Activated T-cell treated with anti-CD3 and anti-CD28 coated beads, Interleukin-2, amount 50 U/mL, for 4 hours (primary cell): Measurements from ENCODE around the gene FOSL1. TPM values are rescaled to one million over a fixed set of nuclear protein-coding genes. Genes with fewer than 3 reads are reported as not detected.

Experiments
- ATAC-seq, 2 donors: fragments of 200-7000 bp; cut with Tn5 transposase; one replicate each; pipeline ENCODE4 v1.10.0; 2021
- DNase-seq: peaks from one replicate; pipeline ENCODE4 v3.0.0-alpha.2; 2020
- H3K27me3 Mint-ChIP-seq: one replicate; pipeline ENCODE4 v1.8.0; 2021; ENCODE audit warnings: low read depth, mixed read lengths
- H3K36me3 Mint-ChIP-seq: one replicate; pipeline ENCODE4 v1.8.0; 2022; ENCODE audit warnings: mixed read lengths; ENCODE audit not compliant: insufficient read depth
- H3K4me1 Mint-ChIP-seq: one replicate; pipeline ENCODE4 v1.8.0; 2021; ENCODE audit warnings: low read depth, mixed read lengths
- H3K4me3 Mint-ChIP-seq: one replicate; pipeline ENCODE4 v1.8.0; 2021; ENCODE audit warnings: mild to moderate bottlenecking, moderate library complexity, mixed read lengths
- H3K9me3 Mint-ChIP-seq: one replicate; pipeline ENCODE4 v1.8.0; 2021; ENCODE audit warnings: mixed read lengths
- total RNA-seq, 3 donors: library from RNA; stranded (reverse); gene quantifications; one replicate each; pipeline ENCODE4 v1.2.1, GENCODE V29; 2021

The FOSL1 gene
- total RNA-seq, 3 donors from 2014 or later: 75.6 to 77.2 (median 76.9) TPM

- Mint-ChIP-seq H3K4me1 (peaks cover 34% of the 10 kb centered on the region), H3K9me3 (no peaks in the 10 kb centered on the region), H3K27me3 (peaks cover 3% of the 10 kb centered on the region), H3K36me3 (no peaks in the 10 kb centered on the region), H3K4me3 (no peak overlapping the region)
- DNase-seq: no peak
- no peak for ATAC-seq
These were observed 15.6 kb upstream of the FOSL1 start for GRCh38 chr11:65915821-65916251.

GRCh38 chr11:65915101-65915820 lies 15.1 kb upstream of the FOSL1 start:
- ATAC-seq (no peak), DNase-seq (no peak)
- Mint-ChIP-seq H3K36me3 (no peaks in the 10 kb centered on the region), H3K4me3 (no peak overlapping the region), H3K4me1 (peaks cover 29% of the 10 kb centered on the region), H3K9me3 (no peaks in the 10 kb centered on the region), H3K27me3 (peaks cover 3% of the 10 kb centered on the region)

- ATAC-seq (no peak), DNase-seq (no peak)
- Mint-ChIP-seq H3K4me3 (no peak overlapping the region), H3K27me3 (peaks cover 11% of the 10 kb centered on the region), H3K4me1 (peaks cover 27% of the 10 kb centered on the region), H3K9me3 (no peaks in the 10 kb centered on the region), H3K36me3 (no peaks in the 10 kb centered on the region)
These were observed 12.7 kb upstream of the FOSL1 start for GRCh38 chr11:65912845-65913244.

- ATAC-seq (no peak), DNase-seq (no peak)
- H3K27me3 Mint-ChIP-seq: peaks cover 12% of the 10 kb centered on the region
- H3K36me3 Mint-ChIP-seq: no peaks in the 10 kb centered on the region
- peaks cover 22% of the 10 kb centered on the region for H3K4me1 Mint-ChIP-seq
- no peaks in the 10 kb centered on the region for H3K9me3 Mint-ChIP-seq
- no peak overlapping the region for H3K4me3 Mint-ChIP-seq
These were observed 11.7 kb upstream of the FOSL1 start for GRCh38 chr11:65911682-65912568.

- H3K9me3 Mint-ChIP-seq: no peaks in the 10 kb centered on the region
- peaks cover 6% of the 10 kb centered on the region for H3K4me1 Mint-ChIP-seq
- H3K36me3 Mint-ChIP-seq: no peaks in the 10 kb centered on the region
- H3K27me3 Mint-ChIP-seq: peaks cover 17% of the 10 kb centered on the region
- H3K4me3 Mint-ChIP-seq: no peak overlapping the region
- DNase-seq (no peak), ATAC-seq (no peak)
These were observed 7.7 kb upstream of the FOSL1 start for GRCh38 chr11:65907878-65908277.

- Mint-ChIP-seq H3K9me3 (no peaks in the 10 kb centered on the region), H3K27me3 (peaks cover 16% of the 10 kb centered on the region), H3K4me3 (no peak overlapping the region), H3K36me3 (no peaks in the 10 kb centered on the region), H3K4me1 (peaks cover 12% of the 10 kb centered on the region)
- DNase-seq (no peak), ATAC-seq (no peak)
These were observed 6.4 kb upstream of the FOSL1 start for GRCh38 chr11:65906602-65907001.

- Mint-ChIP-seq H3K36me3 (peaks cover 3% of the 10 kb centered on the region), H3K4me3 (no peak overlapping the region)
- no peak for ATAC-seq
These were observed 3.5 kb upstream of the FOSL1 start for GRCh38 chr11:65903715-65904114.

GRCh38 chr11:65903068-65903481 lies 2.9 kb upstream of the FOSL1 start:
- no peak for DNase-seq
- peaks cover 15% of the 10 kb centered on the region for H3K4me1 Mint-ChIP-seq

More at GRCh38 chr11:65903715-65904114, 3.5 kb upstream of the FOSL1 start:
- H3K4me1 Mint-ChIP-seq: peaks cover 11% of the 10 kb centered on the region
- H3K9me3 Mint-ChIP-seq: no peaks in the 10 kb centered on the region
- peaks cover 6% of the 10 kb centered on the region for H3K27me3 Mint-ChIP-seq
- no peak for DNase-seq

GRCh38 chr11:65900899-65901180 lies 652 bp upstream of the FOSL1 start:
- Mint-ChIP-seq H3K4me1 (peaks cover 28% of the 10 kb centered on the region), H3K27me3 (peaks cover 2% of the 10 kb centered on the region), H3K9me3 (no peaks in the 10 kb centered on the region), H3K4me3 (peak overlapping the region; percentile 70), H3K36me3 (peaks cover 18% of the 10 kb centered on the region)
- DNase-seq: no peak
- no peak for ATAC-seq

More at GRCh38 chr11:65903068-65903481, 2.9 kb upstream of the FOSL1 start:
- Mint-ChIP-seq H3K36me3 (peaks cover 4% of the 10 kb centered on the region), H3K9me3 (no peaks in the 10 kb centered on the region), H3K27me3 (peaks cover 6% of the 10 kb centered on the region), H3K4me3 (no peak overlapping the region)
- ATAC-seq: no peak

- H3K36me3 Mint-ChIP-seq: peaks cover 24% of the 10 kb centered on the region
- H3K27me3 Mint-ChIP-seq: peaks cover 2% of the 10 kb centered on the region
- no peaks in the 10 kb centered on the region for H3K9me3 Mint-ChIP-seq
- DNase-seq: peak; percentile 75
- H3K4me3 Mint-ChIP-seq: peak overlapping the region; percentile 91
- ATAC-seq: peak; percentile 57 to 58
- peaks cover 36% of the 10 kb centered on the region for H3K4me1 Mint-ChIP-seq
These were observed 648 bp downstream of the FOSL1 start for GRCh38 chr11:65899356-65900124.

GRCh38 chr11:65898656-65899355 lies 1.4 kb downstream of the FOSL1 start:
- Mint-ChIP-seq H3K9me3 (no peaks in the 10 kb centered on the region), H3K4me3 (peak overlapping the region; percentile 91), H3K4me1 (peaks cover 42% of the 10 kb centered on the region), H3K36me3 (peaks cover 28% of the 10 kb centered on the region), H3K27me3 (no peaks in the 10 kb centered on the region)
- ATAC-seq (no peak), DNase-seq (no peak)

- no peak for ATAC-seq
- no peak for DNase-seq
- H3K4me3 Mint-ChIP-seq: peak overlapping the region; percentile 63
- H3K36me3 Mint-ChIP-seq: peaks cover 38% of the 10 kb centered on the region
- no peaks in the 10 kb centered on the region for H3K9me3 Mint-ChIP-seq
- peaks cover 57% of the 10 kb centered on the region for H3K4me1 Mint-ChIP-seq
- no peaks in the 10 kb centered on the region for H3K27me3 Mint-ChIP-seq
These were observed 3.1 kb downstream of the FOSL1 start for GRCh38 chr11:65897020-65897471.

GRCh38 chr11:65896034-65896999 lies 3.9 kb downstream of the FOSL1 start:
- ATAC-seq (no peak), DNase-seq (no peak)
- Mint-ChIP-seq H3K4me3 (peak overlapping the region; percentile 40), H3K4me1 (peaks cover 56% of the 10 kb centered on the region), H3K27me3 (no peaks in the 10 kb centered on the region), H3K36me3 (peaks cover 38% of the 10 kb centered on the region), H3K9me3 (no peaks in the 10 kb centered on the region)
